ENCODE measurements around the gene ADCY3.

GRCh38 chr2:24920809-24921441 lies 888 bp upstream of the ADCY3 start:
- TF ChIP-seq ZBTB7A (IDR thresholded peaks at IDR 0.05; ENCODE audit: low read depth) (no peak), EP300 (IDR thresholded peaks at IDR 0.05; ENCODE audit: borderline replicate concordance) (no peak), TEAD4 (IDR thresholded peaks at IDR 0.05) (no peak), CEBPB (IDR thresholded peaks at IDR 0.05) (no peak), EGR1 (IDR thresholded peaks at IDR 0.05) (no peak), FOXM1 (IDR thresholded peaks at IDR 0.05; ENCODE audit: borderline replicate concordance, low read depth) (no peak), REST (IDR thresholded peaks at IDR 0.05; ENCODE audit: low read depth) (no peak), USF1 (IDR thresholded peaks at IDR 0.05) (no peak)
